SK-N-SH (cell line): ENCODE measurements around the gene PEBP1. TPM values are rescaled to one million over a fixed set of nuclear protein-coding genes. Genes with fewer than 3 reads are reported as not detected.

Source experiments
- CTCF ChIA-PET: fragments of 300-600, 350-600 bp; formaldehyde crosslinking; extraction: SDS; loops from one replicate; lab custom pipeline; 2021; lab: Yijun Ruan, JAX
- POLR2A ChIA-PET: fragments of 350-600 bp; sonication (Branson Sonifier 250); formaldehyde crosslinking; extraction: SDS; loops from one replicate; lab custom pipeline; 2020; ENCODE audit warnings: antibody characterized with exemption, inconsistent platforms; lab: Yijun Ruan, JAX
- DNase-seq: peaks from one replicate; pipeline ENCODE4 v3.0.0; 2012
- H2AFZ ChIP-seq: fragments of 200-600 bp; sonication (generic); 2 replicates; pipeline ENCODE4 v1.8.1; 2016; ENCODE audit warnings: antibody characterized with exemption, mild to moderate bottlenecking, low read depth
- H3F3A ChIP-seq: fragments of 200-600 bp; sonication (generic); replicated peaks from 2 replicates; pipeline ENCODE3; 2016; ENCODE audit warnings: antibody characterized with exemption, mild to moderate bottlenecking; ENCODE audit not compliant: insufficient read depth
- H3K27ac ChIP-seq, 2 experiments: fragments of 200-500 bp in 1 of 2; fragments of 200-600 bp in 1 of 2; sonication (Bioruptor generic) in 1 of 2; sonication (generic), shearing (Covaris generic) in 1 of 2; 2 replicates each; pipeline versions ENCODE4 v1.5.1 to v1.6.1; 2014 to 2016; ENCODE audit warnings: low read depth in 2 of 2, inconsistent platforms in 1 of 2, low read length in 1 of 2, mild to moderate bottlenecking in 1 of 2, mixed read lengths in 1 of 2
- H3K27me3 ChIP-seq: fragments of 200-600 bp; sonication (generic), shearing (Covaris generic); 2 replicates; pipeline ENCODE4 v1.6.1; 2016; ENCODE audit warnings: mixed run types; ENCODE audit not compliant: insufficient read depth
- H3K36me3 ChIP-seq, 2 experiments: fragments of 200-500 bp in 1 of 2; fragments of 200-600 bp in 1 of 2; sonication (Bioruptor generic) in 1 of 2; sonication (generic) in 1 of 2; replicated peaks in 1 of 2; 2 replicates each; pipeline versions ENCODE3 to v1.5.1; 2014 to 2016; ENCODE audit warnings: low read length in 1 of 2, mild to moderate bottlenecking in 1 of 2; ENCODE audit not compliant: insufficient read depth in 2 of 2, control insufficient read depth in 1 of 2
- H3K4me1 ChIP-seq, 2 experiments: fragments of 200-500 bp in 1 of 2; fragments of 200-600 bp in 1 of 2; sonication (Bioruptor generic) in 1 of 2; sonication (generic), shearing (Covaris generic) in 1 of 2; 2 replicates each; pipeline versions ENCODE4 v1.5.1 to v1.6.1; 2014 to 2016; ENCODE audit warnings: low read depth in 1 of 2, low read length in 1 of 2, mixed run types in 1 of 2; ENCODE audit not compliant: insufficient read depth in 2 of 2, control insufficient read depth in 1 of 2
- H3K4me2 ChIP-seq: fragments of 200-600 bp; sonication (generic), shearing (Covaris generic); 2 replicates; pipeline ENCODE4 v1.6.1; 2017; ENCODE audit warnings: mixed run types
- H3K4me3 ChIP-seq, 2 experiments: fragments of 200-500 bp in 1 of 2; fragments of 200-600 bp in 1 of 2; sonication (Bioruptor generic) in 1 of 2; sonication (generic), shearing (Covaris generic) in 1 of 2; 2 replicates each; pipeline versions ENCODE4 v1.5.1 to v1.8.1; 2014 to 2016; ENCODE audit warnings: low read depth in 2 of 2, inconsistent platforms in 1 of 2, low read length in 1 of 2, mild to moderate bottlenecking in 1 of 2, mixed read lengths in 1 of 2, moderate library complexity in 1 of 2
- H3K79me2 ChIP-seq: fragments of 200-600 bp; sonication (generic); 2 replicates; pipeline ENCODE4 v1.8.1; 2017; ENCODE audit warnings: mild to moderate bottlenecking; ENCODE audit not compliant: insufficient read depth
- H3K9ac ChIP-seq: fragments of 200-600 bp; sonication (generic); 2 replicates; pipeline ENCODE4 v1.6.1; 2017; ENCODE audit warnings: mixed run types
- H3K9me2 ChIP-seq: fragments of 200-600 bp; sonication (generic); 2 replicates; pipeline ENCODE4 v1.6.1; 2017; ENCODE audit warnings: mixed run types
- H3K9me3 ChIP-seq: fragments of 200-600 bp; sonication (generic); 2 replicates; pipeline ENCODE4 v1.6.1; 2017; ENCODE audit warnings: mixed run types, mild to moderate bottlenecking, moderate library complexity
- H4K20me1 ChIP-seq: fragments of 200-600 bp; sonication (generic); 2 replicates; pipeline ENCODE4 v1.6.1; 2017; ENCODE audit warnings: mild to moderate bottlenecking, mixed run types; ENCODE audit not compliant: insufficient read depth
- ELF1 ChIP-seq: IDR thresholded peaks from 2 replicates; pipeline ENCODE4 v1.4.0; 2012
- EP300 ChIP-seq, 2 experiments: IDR thresholded peaks; 2 replicates each; pipeline versions ENCODE4 v1.4.0 to v1.6.1; 2012; ENCODE audit warnings: borderline replicate concordance in 1 of 2, low read depth in 1 of 2, low read length in 1 of 2
- FOXJ3 ChIP-seq: sonication (generic); formaldehyde crosslinking; IDR thresholded peaks from 2 replicates; pipeline ENCODE4 v1.5.1; 2020; ENCODE audit warnings: mild to moderate bottlenecking, missing genetic modification reagents
- JUND ChIP-seq: IDR thresholded peaks from 2 replicates; pipeline ENCODE4 v1.4.0; 2012
- MXI1 ChIP-seq: IDR thresholded peaks from 2 replicates; pipeline ENCODE4 v1.6.1; 2012; ENCODE audit warnings: mild to moderate bottlenecking, low read depth, low read length, improper control_type of control experiment
- NFIC ChIP-seq: IDR thresholded peaks from 2 replicates; pipeline ENCODE4 v1.4.0; 2012; ENCODE audit warnings: borderline replicate concordance
- REST ChIP-seq: IDR thresholded peaks from 2 replicates; pipeline ENCODE4 v1.6.1; 2012; ENCODE audit warnings: mild to moderate bottlenecking, low read depth, low read length, moderate library complexity
- RFX5 ChIP-seq: IDR thresholded peaks from 2 replicates; pipeline ENCODE4 v1.6.1; 2012; ENCODE audit warnings: mild to moderate bottlenecking, improper control_type of control experiment, low read length
- RXRA ChIP-seq: IDR thresholded peaks from 2 replicates; pipeline ENCODE4 v1.4.0; 2012; ENCODE audit warnings: low read depth, mild to moderate bottlenecking, borderline replicate concordance
- TCF12 ChIP-seq: IDR thresholded peaks from 2 replicates; pipeline ENCODE4 v1.4.0; 2012
- USF2 ChIP-seq: fragments of 150-350 bp; IDR thresholded peaks from 2 replicates; pipeline ENCODE4 v1.6.1; 2017; ENCODE audit warnings: antibody characterized with exemption, low read length, low read depth, borderline replicate concordance
- YY1 ChIP-seq: IDR thresholded peaks from 2 replicates; pipeline ENCODE4 v1.4.0; 2012; ENCODE audit warnings: low read depth, mild to moderate bottlenecking
- WGBS: methylation state at CpG from one replicate; pipeline ENCODE4 v1.1.6; 2017; ENCODE audit warnings: low lambda C conversion rate; 5-methylcytosine and 5-hydroxymethylcytosine counted together
- polyA plus RNA-seq, 3 experiments: library from polyadenylated mRNA; depleted of rRNA; stranded (reverse); fragments of >200 nt; gene quantifications; 2 replicates each; pipeline ENCODE4 v1.2.3, GENCODE V29; 2012
- TF ChIP-seq, protein P1 (sequence below): IDR thresholded peaks from 2 replicates; pipeline ENCODE4 v1.4.0; 2012; ENCODE audit warnings: low read depth, borderline replicate concordance

The PEBP1 gene
- polyA plus RNA-seq, 1 of the 3 experiments (the other 2 are of a cell fraction) = 219 TPM

DNA sequence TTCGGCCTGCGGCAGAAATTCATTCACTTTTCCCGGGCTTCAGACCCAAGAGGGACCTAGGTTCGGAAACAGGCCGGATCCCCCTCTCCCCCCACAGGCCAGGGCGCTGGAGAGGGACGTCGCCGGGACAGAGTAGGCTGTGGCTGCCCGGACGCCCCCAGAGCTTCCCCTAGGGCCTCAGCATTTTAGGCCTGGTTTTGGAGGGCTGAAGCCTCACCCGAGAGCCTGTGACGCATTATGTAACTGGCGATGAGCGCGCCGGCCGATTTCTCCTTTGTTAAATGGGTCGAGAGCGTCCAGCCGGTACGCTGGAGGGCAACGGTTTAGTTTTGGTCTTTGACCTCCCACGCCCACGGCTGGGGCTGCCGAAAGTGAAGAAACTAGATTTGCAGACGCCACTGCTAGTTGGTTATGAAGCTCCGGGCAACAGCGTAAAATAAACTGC, 657 bp downstream of the PEBP1 start:
- CTCF ChIA-PET = interaction anchor here (0.7 to 3.0 kb wide), 8 partner anchors 15 to 262 kb away, joined by 3 to 18 read pairs (median 6); partner anchors contain the start of genes SUDS3 and VSIG10
- 1% methylated on average over 15 of the region's 29 CpGs for WGBS
- H3K4me2 ChIP-seq = peak overlapping the region; percentile 100
- 0 out of 2 replicates have a peak, but pooled peaks cover 3% of the 10 kb centered on the region for H4K20me1 ChIP-seq
- TF ChIP-seq, protein P1, sequence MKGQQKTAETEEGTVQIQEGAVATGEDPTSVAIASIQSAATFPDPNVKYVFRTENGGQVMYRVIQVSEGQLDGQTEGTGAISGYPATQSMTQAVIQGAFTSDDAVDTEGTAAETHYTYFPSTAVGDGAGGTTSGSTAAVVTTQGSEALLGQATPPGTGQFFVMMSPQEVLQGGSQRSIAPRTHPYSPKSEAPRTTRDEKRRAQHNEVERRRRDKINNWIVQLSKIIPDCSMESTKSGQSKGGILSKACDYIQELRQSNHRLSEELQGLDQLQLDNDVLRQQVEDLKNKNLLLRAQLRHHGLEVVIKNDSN = no peak
- TF ChIP-seq MXI1 (no peak), EP300 (IDR thresholded peaks at IDR 0.05; ENCODE audit: borderline replicate concordance in 1 of 2, low read depth in 1 of 2, low read length in 1 of 2) (no peak), YY1 (no peak), RXRA (no peak), REST (no peak), ELF1 (no peak), NFIC (no peak), USF2 (no peak), FOXJ3 (CRISPR knock-in tag) (no peak), RFX5 (no peak), JUND (no peak), TCF12 (no peak)
- H3K4me1 ChIP-seq = peaks cover 0 to 4% of the 10 kb centered on the region in 2 experiments; a peak in 1 of 4 replicates
- POLR2A ChIA-PET = interaction anchor here (1.0 to 1.7 kb wide), 6 partner anchors 10 to 239 kb away, joined by 3 to 7 read pairs (median 4); partner anchors contain the start of genes SUDS3, VSIG10 and WSB2
- H3K9me3 ChIP-seq = no peaks in the 10 kb centered on the region
- no peaks in the 10 kb centered on the region for H3F3A ChIP-seq
- no peaks in the 10 kb centered on the region for H3K27me3 ChIP-seq
- peak; percentile 63 for DNase-seq
- H3K9ac ChIP-seq = peak overlapping the region; percentile 92
- H3K79me2 ChIP-seq = peaks cover 43% of the 10 kb centered on the region
- H3K27ac ChIP-seq = peak overlapping the region; percentile 28 to 57; a peak in 3 of 4 replicates
- H3K9me2 ChIP-seq = no peaks in the 10 kb centered on the region
- H2AFZ ChIP-seq = peak overlapping the region; percentile 73
- H3K36me3 ChIP-seq = peaks cover 14 to 15% of the 10 kb centered on the region in 2 experiments
- peak overlapping the region; percentile 70 to 81 for H3K4me3 ChIP-seq
